Measurements from ENCODE around the gene CAB39. TPM values are rescaled to one million over a fixed set of nuclear protein-coding genes. Genes with fewer than 3 reads are reported as not detected.

The CAB39 gene
- polyA plus RNA-seq, 4 donors = 38.2 to 92.2 (median 56.5) TPM

DNA sequence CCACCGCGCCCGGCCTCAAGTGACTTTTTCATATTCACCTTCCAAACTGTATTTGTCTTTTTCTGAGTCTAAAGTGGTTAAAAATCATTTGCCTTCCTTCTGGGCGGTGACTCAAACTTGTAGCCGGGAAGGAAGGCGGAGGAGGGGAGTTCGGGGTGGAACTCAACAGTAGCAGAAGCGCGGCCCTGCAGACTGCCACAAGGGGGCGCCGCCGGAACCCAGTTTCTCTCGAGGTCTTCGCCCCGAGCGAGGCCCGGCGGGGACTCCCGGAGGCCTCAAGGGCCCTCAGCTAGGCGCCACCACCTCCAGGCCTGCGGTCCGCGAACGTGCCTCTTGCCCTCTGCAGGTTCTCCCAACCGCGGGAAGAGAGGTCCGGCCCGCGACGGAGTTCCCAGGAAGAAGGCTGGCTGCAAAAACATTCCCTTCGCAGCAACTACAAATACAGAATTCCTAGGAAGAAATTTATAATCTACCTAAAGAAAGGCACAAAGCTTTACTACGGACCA is 135.3 kb downstream of the CAB39 start:
- Histone ChIP-seq H3K9me3 (ENCODE audit: control insufficient read depth in 2 of 2, insufficient read depth in 1 of 2, low read depth in 1 of 2, low read length in 1 of 2) (peaks cover 0 to 9% of the 10 kb centered on the region in 2 donors), H3K36me3 (ENCODE audit: control insufficient read depth in 3 of 3, insufficient read depth in 2 of 3, low read depth in 1 of 3, low read length in 3 of 3) (no peaks in the 10 kb centered on the region), H3K27me3 (ENCODE audit: control insufficient read depth in 3 of 3, insufficient read depth in 3 of 3, low read length in 3 of 3) (peaks cover 0 to 9% (median 0%) of the 10 kb centered on the region in 3 donors), H3K4me1 (ENCODE audit: control insufficient read depth in 3 of 3, insufficient read depth in 2 of 3, low read depth in 1 of 3, low read length in 2 of 3) (peaks cover 0 to 4% (median under 1%) of the 10 kb centered on the region in 3 donors), H3K27ac (ENCODE audit: low read depth in 1 of 3, low read length in 2 of 3) (no peak overlapping the region), H3K4me3 (ENCODE audit: low read depth in 1 of 3, low read length in 3 of 3) (no peak overlapping the region)
- DNase-seq (peak; percentile 80 to 93), FAIRE-seq (no peak)
- WGBS, 3 donors = 7 to 10% (median 9%) methylated on average over 32 of the region's 32 CpGs

GRCh38 chr2:230849633-230850357 is 137.2 kb downstream of the CAB39 start:
- Histone ChIP-seq H3K27me3 (ENCODE audit: control insufficient read depth in 3 of 3, insufficient read depth in 3 of 3, low read length in 3 of 3) (peaks cover 0 to 9% (median 6%) of the 10 kb centered on the region in 3 donors), H3K4me1 (ENCODE audit: control insufficient read depth in 3 of 3, insufficient read depth in 2 of 3, low read depth in 1 of 3, low read length in 2 of 3) (peaks cover 0 to 4% (median 0%) of the 10 kb centered on the region in 3 donors), H3K36me3 (ENCODE audit: control insufficient read depth in 3 of 3, insufficient read depth in 2 of 3, low read depth in 1 of 3, low read length in 3 of 3) (no peaks in the 10 kb centered on the region), H3K27ac (ENCODE audit: low read depth in 1 of 3, low read length in 2 of 3) (no peak overlapping the region), H3K4me3 (ENCODE audit: low read depth in 1 of 3, low read length in 3 of 3) (no peak overlapping the region), H3K9me3 (ENCODE audit: control insufficient read depth in 2 of 2, insufficient read depth in 1 of 2, low read depth in 1 of 2, low read length in 1 of 2) (peaks cover 0 to 9% of the 10 kb centered on the region in 2 donors)
- DNase-seq = peak; percentile 32 to 64
- 63 to 75% (median 70%) methylated on average over 40 of the region's 40 CpGs for WGBS, 3 donors
- no peak for FAIRE-seq

GRCh38 chr2:230850358-230850658 is 137.7 kb downstream of the CAB39 start:
- WGBS, 3 donors = 55 to 67% (median 58%) methylated on average over 7 of the region's 7 CpGs

GRCh38 chr2:230852113-230852512 is 139.5 kb downstream of the CAB39 start:
- Histone ChIP-seq H3K4me3 (ENCODE audit: low read depth in 1 of 3, low read length in 3 of 3) (no peak overlapping the region), H3K27ac (ENCODE audit: low read depth in 1 of 3, low read length in 2 of 3) (no peak overlapping the region), H3K36me3 (ENCODE audit: control insufficient read depth in 3 of 3, insufficient read depth in 2 of 3, low read depth in 1 of 3, low read length in 3 of 3) (no peaks in the 10 kb centered on the region), H3K27me3 (ENCODE audit: control insufficient read depth in 3 of 3, insufficient read depth in 3 of 3, low read length in 3 of 3) (peaks cover 0 to 9% (median 6%) of the 10 kb centered on the region in 3 donors), H3K9me3 (ENCODE audit: control insufficient read depth in 2 of 2, insufficient read depth in 1 of 2, low read depth in 1 of 2, low read length in 1 of 2) (peaks cover 0 to 2% of the 10 kb centered on the region in 2 donors), H3K4me1 (ENCODE audit: control insufficient read depth in 3 of 3, insufficient read depth in 2 of 3, low read depth in 1 of 3, low read length in 2 of 3) (peaks cover 0 to 4% (median 0%) of the 10 kb centered on the region in 3 donors)
- FAIRE-seq (no peak), DNase-seq (no peak)
- 50 to 78% (median 63%) methylated on average over 4 of the region's 4 CpGs for WGBS, 3 donors

More at GRCh38 chr2:230850358-230850658, 137.7 kb downstream of the CAB39 start:
- Histone ChIP-seq H3K27ac (ENCODE audit: low read depth in 1 of 3, low read length in 2 of 3) (no peak overlapping the region), H3K9me3 (ENCODE audit: control insufficient read depth in 2 of 2, insufficient read depth in 1 of 2, low read depth in 1 of 2, low read length in 1 of 2) (peaks cover 0 to 9% of the 10 kb centered on the region in 2 donors), H3K27me3 (ENCODE audit: control insufficient read depth in 3 of 3, insufficient read depth in 3 of 3, low read length in 3 of 3) (peaks cover 0 to 9% (median 6%) of the 10 kb centered on the region in 3 donors), H3K4me1 (ENCODE audit: control insufficient read depth in 3 of 3, insufficient read depth in 2 of 3, low read depth in 1 of 3, low read length in 2 of 3) (peaks cover 0 to 4% (median 0%) of the 10 kb centered on the region in 3 donors), H3K4me3 (ENCODE audit: low read depth in 1 of 3, low read length in 3 of 3) (no peak overlapping the region), H3K36me3 (ENCODE audit: control insufficient read depth in 3 of 3, insufficient read depth in 2 of 3, low read depth in 1 of 3, low read length in 3 of 3) (no peaks in the 10 kb centered on the region)
- FAIRE-seq (no peak), DNase-seq (no peak)

- no peak for DNase-seq
- Histone ChIP-seq H3K27me3 (ENCODE audit: control insufficient read depth in 3 of 3, insufficient read depth in 3 of 3, low read length in 3 of 3) (peaks cover 0 to 2% (median 0%) of the 10 kb centered on the region in 3 donors), H3K27ac (ENCODE audit: low read depth in 1 of 3, low read length in 2 of 3) (no peak overlapping the region), H3K4me1 (ENCODE audit: control insufficient read depth in 3 of 3, insufficient read depth in 2 of 3, low read depth in 1 of 3, low read length in 2 of 3) (peaks cover 2 to 14% (median 2%) of the 10 kb centered on the region in 3 donors), H3K4me3 (ENCODE audit: low read depth in 1 of 3, low read length in 3 of 3) (no peak overlapping the region), H3K9me3 (ENCODE audit: control insufficient read depth in 2 of 2, insufficient read depth in 1 of 2, low read depth in 1 of 2, low read length in 1 of 2) (no peaks in the 10 kb centered on the region), H3K36me3 (ENCODE audit: control insufficient read depth in 3 of 3, insufficient read depth in 2 of 3, low read depth in 1 of 3, low read length in 3 of 3) (peaks cover 0 to 5% (median 0%) of the 10 kb centered on the region in 3 donors)
- WGBS, 3 donors = 44 to 46% (median 44%) methylated on average over 13 of the region's 13 CpGs
- FAIRE-seq = no peak
Measured at GRCh38 chr2:230861552-230862255, 149.1 kb downstream of the CAB39 start.

DNA sequence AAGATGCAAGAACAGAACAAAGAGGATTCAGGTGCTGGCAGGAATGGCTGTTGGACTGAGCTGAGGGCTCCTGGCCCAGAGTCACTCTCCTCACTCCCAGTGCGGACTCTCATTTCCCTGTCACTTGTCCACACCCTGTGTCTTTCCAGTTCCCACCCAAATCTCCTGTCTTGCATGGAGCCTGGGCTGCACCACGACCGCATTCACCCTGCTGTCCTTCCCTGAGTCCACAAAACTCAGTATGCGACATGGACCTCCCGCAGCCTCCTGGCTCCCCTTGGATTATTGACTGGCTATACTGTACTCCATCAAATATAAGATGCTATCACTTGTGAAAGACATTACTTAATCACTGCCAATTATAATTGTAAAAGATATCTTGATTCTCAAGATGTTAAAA is 149.7 kb downstream of the CAB39 start:
- no peak for DNase-seq
- Histone ChIP-seq H3K27ac (ENCODE audit: low read depth in 1 of 3, low read length in 2 of 3) (no peak overlapping the region), H3K4me1 (ENCODE audit: control insufficient read depth in 3 of 3, insufficient read depth in 2 of 3, low read depth in 1 of 3, low read length in 2 of 3) (peaks cover 2 to 19% (median 3%) of the 10 kb centered on the region in 3 donors), H3K36me3 (ENCODE audit: control insufficient read depth in 3 of 3, insufficient read depth in 2 of 3, low read depth in 1 of 3, low read length in 3 of 3) (peaks cover 0 to 11% (median 0%) of the 10 kb centered on the region in 3 donors), H3K27me3 (ENCODE audit: control insufficient read depth in 3 of 3, insufficient read depth in 3 of 3, low read length in 3 of 3) (peaks cover 0 to 2% (median 0%) of the 10 kb centered on the region in 3 donors), H3K9me3 (ENCODE audit: control insufficient read depth in 2 of 2, insufficient read depth in 1 of 2, low read depth in 1 of 2, low read length in 1 of 2) (no peaks in the 10 kb centered on the region), H3K4me3 (ENCODE audit: low read depth in 1 of 3, low read length in 3 of 3) (no peak overlapping the region)
- no peak for FAIRE-seq
- WGBS, 3 donors = 92 to 95% (median 92%) methylated on average over 5 of the region's 5 CpGs

DNA sequence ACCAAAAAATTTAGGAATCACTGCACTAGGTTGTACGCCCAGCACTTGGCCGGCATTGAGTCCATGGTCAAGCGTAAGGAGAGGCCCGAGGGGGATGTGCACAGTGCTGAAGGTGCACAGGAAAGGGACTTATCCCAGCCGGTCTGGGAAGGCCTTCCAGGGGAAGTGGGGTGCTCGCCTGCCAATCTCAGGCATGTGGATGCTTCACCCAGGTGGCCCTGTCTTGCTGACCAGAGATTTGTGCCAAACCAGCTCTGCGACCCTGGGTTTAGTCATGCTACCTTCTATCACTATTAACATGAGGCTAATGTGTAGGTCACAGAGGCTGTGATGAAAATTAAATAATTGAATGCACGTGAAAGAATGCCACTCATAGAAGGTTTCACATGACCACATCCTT is 150.4 kb downstream of the CAB39 start:
- DNase-seq = no peak
- Histone ChIP-seq H3K4me3 (ENCODE audit: low read depth in 1 of 3, low read length in 3 of 3) (no peak overlapping the region), H3K27me3 (ENCODE audit: control insufficient read depth in 3 of 3, insufficient read depth in 3 of 3, low read length in 3 of 3) (peaks cover 0 to 2% (median 0%) of the 10 kb centered on the region in 3 donors), H3K4me1 (ENCODE audit: control insufficient read depth in 3 of 3, insufficient read depth in 2 of 3, low read depth in 1 of 3, low read length in 2 of 3) (peaks cover 2 to 25% (median 3%) of the 10 kb centered on the region in 3 donors), H3K36me3 (ENCODE audit: control insufficient read depth in 3 of 3, insufficient read depth in 2 of 3, low read depth in 1 of 3, low read length in 3 of 3) (peaks cover 0 to 17% (median 0%) of the 10 kb centered on the region in 3 donors), H3K9me3 (ENCODE audit: control insufficient read depth in 2 of 2, insufficient read depth in 1 of 2, low read depth in 1 of 2, low read length in 1 of 2) (no peaks in the 10 kb centered on the region), H3K27ac (ENCODE audit: low read depth in 1 of 3, low read length in 2 of 3) (no peak overlapping the region)
- 67 to 73% (median 68%) methylated on average over 8 of the region's 8 CpGs for WGBS, 3 donors
- FAIRE-seq = no peak

- Histone ChIP-seq H3K36me3 (ENCODE audit: control insufficient read depth in 3 of 3, insufficient read depth in 2 of 3, low read depth in 1 of 3, low read length in 3 of 3) (peaks cover 0 to 21% (median 0%) of the 10 kb centered on the region in 3 donors), H3K27ac (ENCODE audit: low read depth in 1 of 3, low read length in 2 of 3) (no peak overlapping the region), H3K4me3 (ENCODE audit: low read depth in 1 of 3, low read length in 3 of 3) (no peak overlapping the region), H3K27me3 (ENCODE audit: control insufficient read depth in 3 of 3, insufficient read depth in 3 of 3, low read length in 3 of 3) (peaks cover 0 to 2% (median 0%) of the 10 kb centered on the region in 3 donors), H3K9me3 (ENCODE audit: control insufficient read depth in 2 of 2, insufficient read depth in 1 of 2, low read depth in 1 of 2, low read length in 1 of 2) (no peaks in the 10 kb centered on the region), H3K4me1 (ENCODE audit: control insufficient read depth in 3 of 3, insufficient read depth in 2 of 3, low read depth in 1 of 3, low read length in 2 of 3) (peaks cover 2 to 30% (median 3%) of the 10 kb centered on the region in 3 donors)
- FAIRE-seq (no peak), DNase-seq (peak; percentile 18 to 24)
- 56 to 75% (median 63%) methylated on average over 12 to 13 of the region's 13 CpGs for WGBS, 3 donors
Measured at GRCh38 chr2:230863442-230864121, 150.9 kb downstream of the CAB39 start.
